22Rv1 (cell line): Measurements from ENCODE around the gene F12.

Source experiments
- H3K27ac ChIP-seq: fragments of 450-650 bp; 2 replicates; pipeline ENCODE4 v1.5.1; 2017
- CTCF ChIP-seq: fragments of 450-650 bp; IDR thresholded peaks from 2 replicates; pipeline ENCODE4 v1.5.1; 2017; ENCODE audit warnings: mild to moderate bottlenecking
- ZFX ChIP-seq: fragments of 450-650 bp; IDR thresholded peaks from 2 replicates; pipeline ENCODE4 v1.6.1; 2017; ENCODE audit warnings: antibody characterized with exemption, borderline replicate concordance

Gene F12

GRCh38 chr5:177448244-177448950 is 39.0 kb upstream of the F12 start:
- no peak for TF ChIP-seq CTCF
- no peak for TF ChIP-seq ZFX
- peak overlapping the region; percentile 79 for H3K27ac ChIP-seq

GRCh38 chr5:177447611-177448243 is 38.4 kb upstream of the F12 start:
- TF ChIP-seq ZFX: no peak
- TF ChIP-seq CTCF: no peak
- peak overlapping the region; percentile 79 for H3K27ac ChIP-seq

GRCh38 chr5:177447066-177447610 is 37.8 kb upstream of the F12 start:
- no peak for TF ChIP-seq CTCF
- no peak for TF ChIP-seq ZFX
- peak overlapping the region; percentile 79 for H3K27ac ChIP-seq

GRCh38 chr5:177446200-177447065 is 37.1 kb upstream of the F12 start, which contains the start of gene PRR7:
Gene PRR7 (plus strand): TSS chr5:177446814. CDS start chr5:177455068, 8,254 bp downstream.
- TF ChIP-seq CTCF (no peak), ZFX (no peak)
- H3K27ac ChIP-seq: peak within 1 kb of the TSS; percentile 79

- no peak for TF ChIP-seq CTCF
- peak overlapping the region; percentile 79 for H3K27ac ChIP-seq
Measured at GRCh38 chr5:177445917-177446199, 36.5 kb upstream of the F12 start.

GRCh38 chr5:177445052-177445916 is 35.9 kb upstream of the F12 start:
- peak overlapping the region; percentile 79 for H3K27ac ChIP-seq
- TF ChIP-seq CTCF: no peak
- no peak for TF ChIP-seq ZFX
